Spleen (tissue), 11 donors: ENCODE data around the gene SUPT5H. TPM values are rescaled to one million over a fixed set of nuclear protein-coding genes. Genes with fewer than 3 reads are reported as not detected.

Experiments used
- DNase-seq: peaks from one replicate; pipeline ENCODE4 v3.0.0-alpha.2; 2020
- H3K27ac ChIP-seq, 8 donors: fragments of 200-600 bp; sonication (generic) in 7 of 8; 1 replicate in 4 of 8; 2 replicates in 4 of 8; pipeline versions ENCODE4 v1.5.0 to v1.8.0; 2016 to 2021; ENCODE audit warnings: inconsistent platforms in 4 of 8, mild to moderate bottlenecking in 4 of 8, moderate library complexity in 1 of 8
- H3K27me3 ChIP-seq, 7 donors: fragments of 200-600 bp; sonication (generic) in 6 of 7; replicated peaks in 1 of 7; 1 replicate in 4 of 7; 2 replicates in 3 of 7; pipeline versions ENCODE4 v1.5.0 to v1.8.0; 2016 to 2021; ENCODE audit warnings: inconsistent platforms in 3 of 7, mild to moderate bottlenecking in 1 of 7
- H3K36me3 ChIP-seq, 6 donors: fragments of 200-600 bp; sonication (generic) in 5 of 6; 1 replicate in 4 of 6; 2 replicates in 2 of 6; pipeline versions ENCODE4 v1.5.0 to v1.8.0; 2016 to 2021; ENCODE audit warnings: inconsistent platforms in 2 of 6
- H3K4me1 ChIP-seq, 6 donors: fragments of 200-600 bp; sonication (generic) in 5 of 6; 1 replicate in 3 of 6; 2 replicates in 3 of 6; pipeline versions ENCODE4 v1.5.0 to v1.8.0; 2016 to 2021; ENCODE audit warnings: inconsistent platforms in 3 of 6
- H3K4me3 ChIP-seq, 8 donors: fragments of 200-600 bp; sonication (generic) in 7 of 8; 1 replicate in 4 of 8; 2 replicates in 4 of 8; pipeline versions ENCODE4 v1.5.0 to v1.8.0; 2016 to 2021; ENCODE audit warnings: inconsistent platforms in 4 of 8, mild to moderate bottlenecking in 4 of 8, moderate library complexity in 2 of 8
- H3K9me3 ChIP-seq, 8 donors: fragments of 200-600 bp; sonication (generic) in 7 of 8; 1 replicate in 4 of 8; 2 replicates in 4 of 8; pipeline versions ENCODE4 v1.5.0 to v1.8.0; 2016 to 2021; ENCODE audit warnings: inconsistent platforms in 4 of 8
- POLR2A ChIP-seq, 3 donors: fragments of 450-650 bp; IDR thresholded peaks; one replicate each; pipeline ENCODE4 v1.5.1; 2017; ENCODE audit warnings: antibody characterized with exemption in 3 of 3, mild to moderate bottlenecking in 1 of 3
- POLR2AphosphoS5 ChIP-seq, 3 donors: sonication (generic); formaldehyde crosslinking; IDR thresholded peaks; one replicate each; pipeline ENCODE4 v1.5.1; 2017; ENCODE audit warnings: antibody characterized with exemption in 3 of 3
- WGBS, 5 donors: extraction: QIAGEN DNeasy Blood & Tissue Kit in 3 of 5; methylation state at CpG; one replicate each; pipeline versions ENCODE4 v1.1.5 to v1.1.7; 2013 to 2018; 5-methylcytosine and 5-hydroxymethylcytosine counted together
- intact Hi-C: fragments of 100-400 bp; cut with DNase I; formaldehyde crosslinking; loops from one replicate; pipeline ENCODE4 v1.15.0; 2023; ENCODE audit warnings: low total_unique reads
- polyA plus RNA-seq, 3 donors: library from polyadenylated mRNA; stranded (reverse); fragments of 200-250 nt; gene quantifications; one replicate each; pipeline ENCODE4 v1.2.1, GENCODE V29; 2013
- total RNA-seq, 7 donors: library from RNA; depleted of rRNA in 3 of 7; stranded (reverse); fragments of >200 nt in 3 of 7; fragmentation: NEBNext Ultra II Directional in 4 of 7; extraction: Animal tissue kit (Norgen Biotek cat#: 25700) in 4 of 7; gene quantifications; one replicate each; pipeline versions ENCODE4 v1.1.0 to v1.2.1, GENCODE V29; 2016 to 2021
- TF ChIP-seq, protein P1 (sequence below), 11 experiments: fragments of 200-600 bp in 7 of 11; fragments of 450-650 bp in 4 of 11; sonication (generic) in 4 of 11; IDR thresholded peaks in 8 of 11; conservative IDR thresholded peaks in 3 of 11; 1 replicate in 7 of 11; 2 replicates in 4 of 11; pipeline versions ENCODE4 v1.4.0 to v1.8.0; 2016 to 2021; ENCODE audit warnings: antibody characterized with exemption in 11 of 11, inconsistent platforms in 4 of 11, mild to moderate bottlenecking in 1 of 11
- donor health status: healthy with polysubstance abuse.
- donor health status: DM: no; HTN: no; CAD: no; lungs with moderate emphysema.
- donor health status: DM: no; HTN: no; CAD: no.
- donor health status: Bipolar disorder and iron deficiency.
- donor health status: healthy.
- donor health status: DM: no; HTN: no; CAD: no.
- donor health status: DM: yes; HTN: yes; CAD: no.

Gene SUPT5H
- total and polyA plus RNA-seq, 10 donors, result 95.8 to 225 (median 109) TPM

DNA sequence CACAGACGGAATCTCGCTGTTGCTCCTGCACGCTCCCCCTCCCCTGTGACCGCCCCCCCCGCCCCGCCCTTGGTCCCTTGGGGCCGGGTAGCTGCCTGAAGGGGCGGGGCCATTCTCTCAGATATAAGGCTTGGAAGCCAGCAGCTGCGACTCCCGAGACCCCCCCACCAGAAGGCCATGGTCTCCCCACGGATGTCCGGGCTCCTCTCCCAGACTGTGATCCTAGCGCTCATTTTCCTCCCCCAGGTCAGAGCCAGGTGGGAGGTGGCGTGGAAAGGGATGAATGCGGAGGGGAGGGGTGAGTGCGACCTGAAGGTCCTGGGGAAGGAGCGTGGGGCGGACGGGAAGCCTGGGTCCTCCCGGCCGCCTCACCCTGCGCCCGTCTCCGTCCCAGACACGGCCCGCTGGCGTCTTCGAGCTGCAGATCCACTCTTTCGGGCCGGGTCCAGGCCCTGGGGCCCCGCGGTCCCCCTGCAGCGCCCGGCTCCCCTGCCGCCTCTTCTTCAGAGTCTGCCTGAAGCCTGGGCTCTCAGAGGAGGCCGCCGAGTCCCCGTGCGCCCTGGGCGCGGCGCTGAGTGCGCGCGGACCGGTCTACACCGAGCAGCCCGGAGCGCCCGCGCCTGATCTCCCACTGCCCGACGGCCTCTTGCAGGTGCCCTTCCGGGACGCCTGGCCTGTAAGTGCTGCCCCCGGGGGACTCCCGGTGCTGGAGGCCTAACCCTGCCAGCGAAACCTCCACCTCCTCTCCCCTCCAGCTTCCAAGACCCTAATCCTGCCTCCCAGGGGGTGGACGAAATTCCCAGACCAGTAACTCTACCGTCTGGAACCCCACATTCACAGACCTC, 53.6 kb downstream of the SUPT5H start, which contains the start of gene DLL3:
TSS of gene DLL3 (plus strand) at position 150 of the 845 bp plus-strand sequence. CDS start at position 178, 28 bp downstream.
- H3K27me3 ChIP-seq, result peaks cover 3 to 88% (median 54%) of the 10 kb centered on the region in 7 donors
- DNase-seq, result peak; percentile 73
- 2 to 3% (median 2%) methylated on average over 52 to 60 of the region's 60 CpGs for WGBS, 5 donors
- peak within 1 kb of the TSS in 7 of 8 donors; percentile 20 to 65 (median 26) for H3K4me3 ChIP-seq
- H3K9me3 ChIP-seq, result no peaks in the 10 kb centered on the region
- peaks cover 14 to 33% (median 28%) of the 10 kb centered on the region in 6 donors for H3K4me1 ChIP-seq
- H3K36me3 ChIP-seq, result no peaks in the 10 kb centered on the region
- TF ChIP-seq, protein P1, sequence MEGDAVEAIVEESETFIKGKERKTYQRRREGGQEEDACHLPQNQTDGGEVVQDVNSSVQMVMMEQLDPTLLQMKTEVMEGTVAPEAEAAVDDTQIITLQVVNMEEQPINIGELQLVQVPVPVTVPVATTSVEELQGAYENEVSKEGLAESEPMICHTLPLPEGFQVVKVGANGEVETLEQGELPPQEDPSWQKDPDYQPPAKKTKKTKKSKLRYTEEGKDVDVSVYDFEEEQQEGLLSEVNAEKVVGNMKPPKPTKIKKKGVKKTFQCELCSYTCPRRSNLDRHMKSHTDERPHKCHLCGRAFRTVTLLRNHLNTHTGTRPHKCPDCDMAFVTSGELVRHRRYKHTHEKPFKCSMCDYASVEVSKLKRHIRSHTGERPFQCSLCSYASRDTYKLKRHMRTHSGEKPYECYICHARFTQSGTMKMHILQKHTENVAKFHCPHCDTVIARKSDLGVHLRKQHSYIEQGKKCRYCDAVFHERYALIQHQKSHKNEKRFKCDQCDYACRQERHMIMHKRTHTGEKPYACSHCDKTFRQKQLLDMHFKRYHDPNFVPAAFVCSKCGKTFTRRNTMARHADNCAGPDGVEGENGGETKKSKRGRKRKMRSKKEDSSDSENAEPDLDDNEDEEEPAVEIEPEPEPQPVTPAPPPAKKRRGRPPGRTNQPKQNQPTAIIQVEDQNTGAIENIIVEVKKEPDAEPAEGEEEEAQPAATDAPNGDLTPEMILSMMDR (IDR thresholded peaks at IDR 0.05 in 8 of 11, conservative IDR thresholded peaks at IDR 0.05 in 3 of 11), result no peak
- TF ChIP-seq POLR2AphosphoS5 (IDR thresholded peaks at IDR 0.05) (no peak), POLR2A (IDR thresholded peaks at IDR 0.05) (no peak)
- intact Hi-C loops, result no loop called here
- no peak within 1 kb of the TSS for H3K27ac ChIP-seq

DNA sequence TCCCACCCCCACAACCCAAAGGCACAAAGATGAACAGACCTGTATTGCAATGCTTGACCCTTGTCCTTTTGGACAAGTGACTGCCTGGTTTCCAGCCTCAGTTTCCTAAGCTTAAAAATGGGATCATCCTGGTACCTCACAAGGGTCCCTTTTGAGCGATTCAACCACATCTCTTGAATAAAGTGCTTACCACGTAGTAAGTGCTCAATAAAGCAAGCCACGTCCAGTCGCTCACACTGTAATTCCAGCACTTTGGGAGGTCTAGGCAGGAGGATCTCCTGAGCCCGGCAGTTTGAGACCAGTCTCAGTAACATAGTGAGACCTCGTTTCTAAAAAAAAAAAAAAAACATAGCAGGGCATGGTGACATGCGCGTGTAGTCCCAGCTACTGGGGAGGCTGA, 54.5 kb downstream of the SUPT5H start:
- H3K9me3 ChIP-seq, result no peaks in the 10 kb centered on the region
- 76 to 88% (median 81%) methylated on average over 8 of the region's 8 CpGs for WGBS, 5 donors
- no peaks in the 10 kb centered on the region for H3K36me3 ChIP-seq
- no peak for DNase-seq
- H3K4me1 ChIP-seq, result peaks cover 14 to 33% (median 28%) of the 10 kb centered on the region in 6 donors
- H3K4me3 ChIP-seq, result no peak overlapping the region
- intact Hi-C loops, result no loop called here
- H3K27ac ChIP-seq, result no peak overlapping the region
- TF ChIP-seq, protein P1 (IDR thresholded peaks at IDR 0.05 in 8 of 11, conservative IDR thresholded peaks at IDR 0.05 in 3 of 11), result no peak
- TF ChIP-seq POLR2AphosphoS5 (IDR thresholded peaks at IDR 0.05) (no peak), POLR2A (IDR thresholded peaks at IDR 0.05) (no peak)
- H3K27me3 ChIP-seq, result peaks cover 3 to 97% (median 63%) of the 10 kb centered on the region in 7 donors

DNA sequence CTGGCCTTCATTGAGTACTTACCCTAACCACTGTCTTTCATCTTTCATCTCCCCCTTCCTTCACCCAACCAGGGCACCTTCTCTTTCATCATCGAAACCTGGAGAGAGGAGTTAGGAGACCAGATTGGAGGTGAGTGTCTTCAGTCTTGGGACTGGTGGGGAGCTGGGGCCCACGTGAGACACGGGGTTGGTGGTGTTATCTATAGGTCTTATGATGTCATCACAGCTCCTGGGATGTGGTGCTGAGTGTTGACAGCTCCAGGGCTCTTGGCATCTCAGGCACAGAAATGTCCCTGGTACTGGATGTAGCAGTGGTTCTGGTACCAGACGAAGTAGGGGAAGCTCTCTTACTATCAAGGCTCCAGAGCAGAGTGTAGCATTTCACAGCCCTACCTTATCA, 55.2 kb downstream of the SUPT5H start:
- WGBS, 5 donors, result 41 to 56% (median 52%) methylated on average over 4 of the region's 4 CpGs
- no peak for DNase-seq
- Histone ChIP-seq H3K36me3 (no peaks in the 10 kb centered on the region), H3K27ac (no peak overlapping the region), H3K4me1 (peaks cover 14 to 33% (median 28%) of the 10 kb centered on the region in 6 donors), H3K9me3 (no peaks in the 10 kb centered on the region), H3K4me3 (no peak overlapping the region), H3K27me3 (peaks cover 3 to 100% (median 64%) of the 10 kb centered on the region in 7 donors)
- no peak for TF ChIP-seq POLR2AphosphoS5 (IDR thresholded peaks at IDR 0.05)
- TF ChIP-seq, protein P1 (IDR thresholded peaks at IDR 0.05 in 8 of 11, conservative IDR thresholded peaks at IDR 0.05 in 3 of 11), result no peak
- TF ChIP-seq POLR2A (IDR thresholded peaks at IDR 0.05), result no peak
- intact Hi-C loops, result no loop called here

DNA sequence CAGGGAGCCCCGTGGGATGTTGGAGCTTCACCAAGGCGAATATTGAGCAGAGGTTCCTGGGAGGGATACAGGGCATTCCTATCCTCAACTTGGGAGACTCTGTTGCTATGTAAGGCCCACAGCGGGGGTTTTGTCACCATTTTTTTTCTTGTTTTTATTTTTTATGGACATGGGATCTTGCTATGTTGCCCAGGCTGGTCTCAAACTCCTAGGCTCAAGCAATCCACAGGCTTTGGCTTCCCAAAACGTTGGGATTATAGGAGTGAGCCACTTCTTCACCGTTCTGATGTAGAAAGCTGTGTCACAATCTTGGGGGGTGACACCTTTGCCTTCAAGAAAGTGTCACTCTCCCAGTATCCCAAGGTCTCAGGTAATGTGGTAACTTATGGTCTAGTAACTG, 56.0 kb downstream of the SUPT5H start:
- H3K4me3 ChIP-seq, result no peak overlapping the region

More for the DNA sequence above, 56.0 kb downstream of the SUPT5H start:
- no peaks in the 10 kb centered on the region for H3K36me3 ChIP-seq
- WGBS, 5 donors, result 70 to 82% (median 76%) methylated on average over 5 of the region's 5 CpGs
- no peak for DNase-seq
- H3K4me1 ChIP-seq, result peaks cover 14 to 33% (median 28%) of the 10 kb centered on the region in 6 donors
- intact Hi-C loops, result no loop called here
- H3K27ac ChIP-seq, result no peak overlapping the region
- H3K9me3 ChIP-seq, result no peaks in the 10 kb centered on the region
- TF ChIP-seq, protein P1 (IDR thresholded peaks at IDR 0.05 in 8 of 11, conservative IDR thresholded peaks at IDR 0.05 in 3 of 11), result no peak
- TF ChIP-seq POLR2A (IDR thresholded peaks at IDR 0.05), result no peak
- no peak for TF ChIP-seq POLR2AphosphoS5 (IDR thresholded peaks at IDR 0.05)
- H3K27me3 ChIP-seq, result peaks cover 3 to 100% (median 66%) of the 10 kb centered on the region in 7 donors
